CD4-positive, alpha-beta T cell treated with Interleukin-4 for 1 hour (primary cell): ENCODE results near the gene ARID3C.
A peak's percentile ranks its signal among the peaks of the same experiment; 100 is the strongest.

Experiments
- DNase-seq, 2 donors: peaks; one replicate each; pipeline ENCODE4 v3.0.0-alpha.2; 2020 to 2022

Gene ARID3C

DNA sequence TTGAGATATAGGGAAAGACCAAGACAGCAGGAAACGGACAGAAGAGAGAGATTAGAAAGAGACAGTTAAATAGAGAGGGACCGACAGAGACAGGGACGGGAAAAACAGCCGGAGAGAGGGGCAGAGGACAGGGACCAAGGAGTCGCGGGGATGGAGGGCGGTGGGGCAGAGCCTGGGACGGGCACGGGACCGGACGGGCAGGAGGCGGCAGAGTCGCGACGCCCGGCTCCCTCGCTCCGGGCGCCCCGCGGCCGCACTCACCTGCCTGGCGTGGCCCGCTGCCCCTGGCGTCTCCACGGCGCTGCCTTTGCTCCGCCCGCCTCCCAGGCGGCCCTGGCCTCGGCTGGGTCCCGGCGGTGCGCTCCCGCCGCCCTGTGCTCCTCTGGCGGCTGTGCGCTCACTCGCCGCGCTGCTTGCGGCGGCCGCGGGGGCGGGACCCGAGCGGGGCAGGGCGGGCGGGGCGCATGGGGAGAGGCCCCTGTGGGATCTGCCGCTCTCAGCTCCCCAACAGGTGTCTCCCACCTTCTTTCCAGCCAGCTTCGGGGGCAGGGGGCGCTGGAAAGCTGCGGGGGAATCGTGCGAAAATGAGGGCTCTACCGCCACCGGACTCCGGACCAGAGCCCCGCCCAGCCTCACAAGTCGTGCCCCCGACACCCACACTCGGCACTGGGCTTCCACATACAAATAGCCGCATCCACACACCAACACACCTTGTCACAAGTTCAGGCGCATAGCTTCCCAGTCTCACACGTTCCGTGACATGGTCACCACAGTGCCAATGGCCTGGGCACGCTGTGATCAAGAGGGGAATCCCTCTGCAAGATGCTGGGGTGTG is at the start of gene ARID3C:
ARID3C (minus strand) TSS at position 411 of the 835 bp plus-strand sequence. CDS start 1,052 bp downstream, outside the sequence.
- DNase-seq = no peak

DNA sequence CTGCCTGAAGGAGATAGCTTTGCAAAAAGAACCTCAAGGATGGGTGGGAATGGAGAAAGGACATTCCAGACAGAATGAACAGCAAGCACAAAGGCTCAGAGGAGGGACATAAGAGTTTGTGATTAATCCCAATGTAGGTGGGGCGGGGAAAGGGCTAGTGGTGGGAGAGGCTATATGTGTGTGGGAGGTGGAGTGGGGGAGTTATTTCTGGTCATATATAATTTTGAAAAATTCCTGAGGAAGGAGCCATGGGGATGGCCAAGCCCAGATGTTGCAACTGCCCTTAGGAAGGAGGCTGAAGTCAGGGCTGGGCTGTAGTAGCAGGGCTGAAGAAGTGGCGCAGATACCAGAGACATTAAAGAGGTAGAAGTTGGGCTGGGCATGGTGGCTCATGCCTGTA is 47.0 kb upstream of the ARID3C start:
- no peak for DNase-seq

- peak; percentile 54 to 60 for DNase-seq
Measured at GRCh38 chr9:34675048-34675714, 46.3 kb upstream of the ARID3C start.

DNA sequence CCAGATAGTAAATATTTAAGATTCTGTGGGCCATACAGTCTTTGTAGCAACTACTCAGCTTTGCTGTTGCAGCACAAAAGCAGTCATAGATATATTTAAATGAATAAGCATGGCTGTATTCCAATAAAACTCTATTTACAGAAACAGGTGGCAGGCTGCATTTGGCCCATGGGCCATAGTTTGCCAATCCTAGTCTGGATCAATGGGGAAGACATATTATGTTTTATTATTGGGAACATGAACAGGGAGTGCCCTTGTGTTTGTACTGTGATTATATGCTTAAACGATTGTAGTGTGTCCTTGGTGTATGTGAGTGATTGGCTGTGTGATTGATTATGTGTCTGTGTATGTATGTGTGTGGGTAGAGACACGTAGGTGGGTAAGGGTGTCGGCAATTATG is 45.6 kb upstream of the ARID3C start:
- DNase-seq = no peak

DNA sequence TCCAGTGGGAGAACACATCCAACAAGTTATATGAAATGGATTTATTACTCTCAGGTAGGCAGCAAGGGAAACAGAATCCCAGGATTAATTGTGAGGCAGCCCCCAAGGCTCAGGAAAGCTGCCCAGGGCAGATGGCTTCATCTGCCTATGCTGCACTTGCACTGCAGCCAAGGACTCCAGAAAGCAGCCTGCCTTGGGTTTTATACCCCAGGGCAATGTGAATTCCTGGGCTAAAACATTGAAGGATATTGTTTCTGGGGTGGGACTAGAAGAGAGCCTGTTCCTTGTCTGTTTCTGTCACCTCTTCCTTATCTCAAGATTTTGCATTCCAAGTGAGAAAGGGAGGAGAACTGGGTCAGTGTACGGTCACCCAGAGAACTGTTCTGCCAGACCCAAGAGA is 42.4 kb upstream of the ARID3C start:
- DNase-seq = no peak

- DNase-seq = no peak
Measured at GRCh38 chr9:34669809-34670562, 41.1 kb upstream of the ARID3C start.

GRCh38 chr9:34665381-34666250 is 36.8 kb upstream of the ARID3C start:
- DNase-seq = peak; percentile 93 to 94

- DNase-seq = no peak
Measured at GRCh38 chr9:34665067-34665380, 36.2 kb upstream of the ARID3C start.

GRCh38 chr9:34664281-34665066 is 35.6 kb upstream of the ARID3C start:
- peak; percentile 78 to 84 for DNase-seq

- DNase-seq = peak; percentile 50 to 82
Measured at GRCh38 chr9:34663303-34663605, 34.4 kb upstream of the ARID3C start.

- DNase-seq = no peak
Measured at GRCh38 chr9:34662526-34663302, 33.8 kb upstream of the ARID3C start, which contains the start of gene CCL27. CCL27 (minus strand) TSS chr9:34662657; CDS start chr9:34662633, 24 bp downstream.

DNA sequence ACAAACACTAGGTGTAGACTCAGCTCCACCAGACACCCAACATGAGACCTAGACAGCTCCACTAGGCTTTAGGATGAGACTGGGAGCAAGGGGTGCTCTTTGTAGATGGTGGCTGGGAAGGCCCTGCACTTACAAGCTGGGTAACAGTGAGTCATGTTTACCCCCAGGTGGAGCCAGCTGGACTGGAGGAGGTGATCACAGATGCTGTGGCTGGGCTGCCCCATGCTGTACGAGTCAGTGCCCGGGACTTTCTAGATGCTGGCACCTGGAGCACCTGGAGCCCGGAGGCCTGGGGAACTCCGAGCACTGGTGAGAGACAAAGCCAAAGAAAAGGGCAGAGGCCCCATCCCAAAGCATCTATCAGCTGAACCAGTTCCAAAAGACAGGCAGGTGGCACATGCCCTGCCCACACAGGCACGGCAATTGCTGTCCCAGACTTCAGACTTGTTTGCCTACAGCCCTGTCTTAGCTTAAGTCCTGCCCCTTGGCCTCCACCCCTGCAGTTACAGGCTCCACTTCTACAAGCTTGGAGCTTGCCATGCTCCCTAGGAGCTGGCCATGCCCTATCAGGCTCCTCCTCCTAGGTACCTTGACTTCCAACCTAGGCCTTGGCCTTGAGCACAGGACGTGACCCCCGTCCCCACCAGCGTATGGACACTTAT is 30.9 kb upstream of the ARID3C start:
- no peak for DNase-seq

DNA sequence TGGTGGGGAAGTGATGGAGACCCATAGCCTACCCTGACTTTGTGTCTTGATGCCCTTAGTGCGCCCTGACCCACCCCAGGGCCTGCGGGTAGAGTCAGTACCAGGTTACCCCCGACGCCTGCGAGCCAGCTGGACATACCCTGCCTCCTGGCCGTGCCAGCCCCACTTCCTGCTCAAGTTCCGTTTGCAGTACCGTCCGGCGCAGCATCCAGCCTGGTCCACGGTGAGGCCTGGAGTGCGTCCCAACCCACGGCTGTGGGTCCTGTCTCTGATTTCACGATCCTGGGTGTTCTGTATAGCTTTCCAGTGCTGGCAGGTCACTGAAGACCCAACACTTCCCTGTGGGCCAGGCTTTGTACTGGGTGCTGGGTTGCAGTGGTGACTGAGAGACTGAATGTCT is 29.6 kb upstream of the ARID3C start:
- no peak for DNase-seq

- no peak for DNase-seq
Measured at GRCh38 chr9:34656992-34657391, 28.1 kb upstream of the ARID3C start.

GRCh38 chr9:34655394-34655793 is 26.5 kb upstream of the ARID3C start:
- DNase-seq = no peak

DNA sequence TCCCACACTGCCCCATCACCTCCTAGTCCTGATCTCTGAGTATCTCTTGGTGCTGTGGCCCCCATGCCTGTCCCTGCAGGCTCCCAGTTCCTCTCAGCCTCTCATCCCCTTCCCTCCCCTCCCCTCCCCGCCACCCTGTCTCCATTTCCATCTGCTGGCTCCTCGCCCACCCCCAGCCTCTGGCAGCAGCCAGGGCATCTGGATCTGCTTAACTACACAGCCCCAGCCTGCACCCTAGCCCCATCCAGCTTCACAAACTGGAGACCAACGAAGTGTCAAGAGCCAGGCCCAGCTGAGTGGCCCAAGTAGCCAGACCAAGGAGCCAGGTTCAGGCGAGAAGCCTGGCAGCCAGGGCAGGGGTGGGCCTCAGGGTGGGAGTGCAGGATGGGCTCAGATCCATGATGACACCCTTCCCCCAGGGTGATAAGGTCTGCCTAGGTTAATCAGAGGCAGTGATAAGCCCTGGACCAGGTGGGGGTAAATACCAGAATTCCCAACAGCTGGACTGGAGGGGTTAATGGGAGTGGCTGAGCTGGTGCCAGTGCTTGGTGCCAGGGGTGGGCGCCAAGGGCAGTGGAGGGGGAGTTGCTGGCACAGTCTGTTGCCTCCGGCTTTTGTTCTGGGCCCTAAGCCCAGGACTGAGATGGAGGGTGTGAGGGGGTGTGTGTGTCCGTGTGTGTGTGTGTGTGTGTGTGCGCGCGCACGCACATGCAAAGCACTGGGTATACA is 25.6 kb upstream of the ARID3C start:
- DNase-seq = no peak

DNA sequence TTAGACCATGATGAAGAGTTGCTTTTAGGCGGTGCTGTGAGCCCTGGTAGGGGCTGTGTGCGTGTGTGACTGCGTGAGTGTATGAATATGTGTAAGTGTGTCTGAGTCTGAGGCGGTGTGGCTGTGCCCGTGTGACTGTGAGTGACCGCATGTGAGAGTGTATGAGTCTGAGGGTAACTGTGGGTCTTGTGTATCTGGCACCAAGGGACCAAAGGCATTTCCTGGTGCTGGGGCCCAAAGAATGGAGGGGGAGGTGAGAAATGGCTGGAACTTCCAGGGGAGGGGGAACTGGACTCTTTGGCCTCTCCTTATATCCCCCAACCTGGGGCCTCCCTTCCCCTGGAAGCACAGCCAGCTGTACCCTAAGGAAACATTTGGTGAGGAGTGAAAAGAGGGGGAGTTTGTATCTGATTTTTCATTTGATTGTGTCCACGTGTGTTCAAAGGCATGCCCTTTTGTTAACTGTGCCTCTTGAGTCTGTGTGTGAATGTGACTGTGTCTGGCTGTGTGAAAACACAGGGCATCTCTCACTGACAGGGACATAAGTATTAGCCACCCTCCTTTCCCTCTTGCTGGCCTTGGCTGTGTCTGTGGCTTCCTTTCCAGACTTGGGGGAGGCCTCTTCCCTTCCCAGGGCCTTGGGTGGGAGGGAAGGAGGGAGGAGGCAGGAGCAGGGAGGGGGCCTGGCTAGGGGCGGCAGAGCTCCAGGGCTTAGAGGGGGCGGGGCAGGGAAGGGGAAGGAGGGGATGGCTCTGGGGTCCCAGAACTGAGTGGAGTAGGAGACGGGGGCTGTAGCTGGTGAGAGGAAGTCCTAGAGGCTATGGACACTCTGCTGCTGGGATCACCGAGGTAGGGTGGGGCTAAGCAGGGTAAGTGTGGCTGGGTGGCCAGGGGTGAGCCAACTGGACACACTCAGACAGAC is 24.5 kb upstream of the ARID3C start:
- no peak for DNase-seq

DNA sequence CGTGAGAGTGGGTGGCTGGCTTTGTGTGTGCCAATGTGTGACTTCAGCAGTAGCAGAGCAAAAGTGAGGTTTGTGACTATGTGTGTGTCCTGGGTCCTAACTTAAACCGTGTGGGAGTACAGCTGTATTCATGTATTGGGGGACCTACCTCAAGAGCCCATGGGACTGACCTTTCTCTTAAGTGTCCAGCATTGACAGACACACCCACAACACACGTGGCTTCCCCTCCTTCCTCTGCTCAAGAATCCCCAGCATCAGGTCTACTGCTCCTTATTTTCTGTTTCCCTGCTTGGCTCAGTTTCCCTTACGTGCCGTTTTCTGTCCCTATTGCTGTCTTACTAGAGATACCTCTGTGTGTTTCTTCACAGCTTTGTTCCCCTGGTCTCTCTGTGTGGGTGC is 23.7 kb upstream of the ARID3C start:
- DNase-seq = no peak
